COLO829 (cell line): ENCODE results near the gene KRT72.

Experiments used
- DNase-seq: peaks from one replicate; pipeline ENCODE4 v3.0.0; 2012; ENCODE audit warnings: low spot score

KRT72 gene

GRCh38 chr12:52578469-52578868 lies 22.8 kb downstream of the KRT72 start:
- no peak for DNase-seq

GRCh38 chr12:52577316-52577715 lies 23.9 kb downstream of the KRT72 start:
- no peak for DNase-seq

GRCh38 chr12:52575948-52576347 lies 25.3 kb downstream of the KRT72 start:
- DNase-seq, result no peak

- no peak for DNase-seq
Observed at GRCh38 chr12:52575256-52575655, 26.0 kb downstream of the KRT72 start.

- no peak for DNase-seq
Observed at GRCh38 chr12:52573743-52574142, 27.5 kb downstream of the KRT72 start, which contains the start of gene KRT74. KRT74 (minus strand) TSS chr12:52573843; CDS start chr12:52573777, 66 bp downstream.

- DNase-seq, result no peak
Observed at GRCh38 chr12:52573306-52573705, 28.0 kb downstream of the KRT72 start.

- DNase-seq, result no peak
Observed at GRCh38 chr12:52570511-52570910, 30.8 kb downstream of the KRT72 start.

- no peak for DNase-seq
Observed at GRCh38 chr12:52568111-52568510, 33.2 kb downstream of the KRT72 start.

- no peak for DNase-seq
Observed at GRCh38 chr12:52566847-52567291, 34.4 kb downstream of the KRT72 start.

GRCh38 chr12:52564582-52564981 lies 36.7 kb downstream of the KRT72 start:
- DNase-seq, result no peak

GRCh38 chr12:52561880-52562449 lies 39.3 kb downstream of the KRT72 start:
- no peak for DNase-seq

GRCh38 chr12:52559979-52560378 lies 41.3 kb downstream of the KRT72 start:
- DNase-seq, result no peak

GRCh38 chr12:52558781-52559445 lies 42.4 kb downstream of the KRT72 start:
- no peak for DNase-seq

- no peak for DNase-seq
Observed at GRCh38 chr12:52557476-52557875, 43.8 kb downstream of the KRT72 start.

- DNase-seq, result no peak
Observed at GRCh38 chr12:52555577-52555976, 45.7 kb downstream of the KRT72 start.

- DNase-seq, result no peak
Observed at GRCh38 chr12:52552681-52553195, 48.5 kb downstream of the KRT72 start, which contains the start of gene KRT71. KRT71 (minus strand) TSS chr12:52553145; CDS start chr12:52553077, 68 bp downstream.

GRCh38 chr12:52552055-52552454 lies 49.2 kb downstream of the KRT72 start:
- DNase-seq, result no peak

GRCh38 chr12:52551216-52551865 lies 49.9 kb downstream of the KRT72 start:
- DNase-seq, result no peak

GRCh38 chr12:52546126-52546525 lies 55.1 kb downstream of the KRT72 start:
- DNase-seq, result no peak

- DNase-seq, result no peak
Observed at GRCh38 chr12:52543985-52544883, 57.0 kb downstream of the KRT72 start.

- DNase-seq, result no peak
Observed at GRCh38 chr12:52542785-52543318, 58.4 kb downstream of the KRT72 start.

- DNase-seq, result no peak
Observed at GRCh38 chr12:52542157-52542556, 59.1 kb downstream of the KRT72 start.
